Neural cell (in vitro differentiated cells): ENCODE results near the gene TMBIM6. TPM values are rescaled to one million over a fixed set of nuclear protein-coding genes. Genes with fewer than 3 reads are reported as not detected.

Experiments used
- H2AFZ ChIP-seq: fragments of 200-600, 300-800 bp; sonication (generic), shearing (Covaris generic); 2 replicates; pipeline ENCODE4 v1.6.0; 2014; ENCODE audit warnings: low read depth, mild to moderate bottlenecking, antibody characterized with exemption, low read length, moderate library complexity
- H3F3A ChIP-seq: fragments of 200-600 bp; shearing (Covaris generic); 2 replicates; pipeline ENCODE4 v1.6.1; 2016; ENCODE audit warnings: mild to moderate bottlenecking, moderate library complexity, mixed read lengths, antibody characterized with exemption, low read length; ENCODE audit not compliant: insufficient read depth, poor library complexity, severe bottlenecking
- H3K27ac ChIP-seq: fragments of 200-600, 300-800 bp; sonication (generic), shearing (Covaris generic); 2 replicates; pipeline ENCODE4 v1.5.1; 2014; ENCODE audit warnings: mild to moderate bottlenecking, low read length, moderate library complexity
- H3K27me3 ChIP-seq: fragments of 300-800, 200-600 bp; sonication (generic), shearing (Covaris generic); 2 replicates; pipeline ENCODE4 v1.6.0; 2014; ENCODE audit warnings: mild to moderate bottlenecking, low read depth, low read length, moderate library complexity; ENCODE audit not compliant: insufficient read depth
- H3K36me3 ChIP-seq: fragments of 300-800, 200-600 bp; sonication (generic), shearing (Covaris generic); 2 replicates; pipeline ENCODE4 v1.5.1; 2014; ENCODE audit warnings: mild to moderate bottlenecking, antibody characterized with exemption, low read length, moderate library complexity; ENCODE audit not compliant: insufficient read depth
- H3K4me2 ChIP-seq: fragments of 300-800, 200-600 bp; sonication (generic), shearing (Covaris generic); 2 replicates; pipeline ENCODE4 v1.6.0; 2014; ENCODE audit warnings: mild to moderate bottlenecking, low read length
- H3K4me3 ChIP-seq: fragments of 300-800, 200-600 bp; sonication (generic), shearing (Covaris generic); 2 replicates; pipeline ENCODE4 v1.5.1; 2014; ENCODE audit warnings: mild to moderate bottlenecking, low read length, moderate library complexity
- H3K79me2 ChIP-seq: fragments of 200-600 bp; shearing (Covaris generic); replicated peaks from 2 replicates; pipeline ENCODE4 v1.6.0; 2014; ENCODE audit warnings: mild to moderate bottlenecking, low read length, moderate library complexity; ENCODE audit not compliant: insufficient read depth
- H3K9ac ChIP-seq: fragments of 300-800, 200-600 bp; sonication (generic), shearing (Covaris generic); 2 replicates; pipeline ENCODE4 v1.6.1; 2016; ENCODE audit warnings: mild to moderate bottlenecking, low read length, mixed read lengths
- H3K9me2 ChIP-seq: fragments of 200-600 bp; shearing (Covaris generic); 2 replicates; pipeline ENCODE4 v1.6.1; 2016; ENCODE audit warnings: mild to moderate bottlenecking, low read length, mixed read lengths; ENCODE audit not compliant: insufficient read depth
- H3K9me3 ChIP-seq: fragments of 200-600, 300-800 bp; sonication (generic), shearing (Covaris generic); 2 replicates; pipeline ENCODE4 v1.6.1; 2016; ENCODE audit warnings: mild to moderate bottlenecking, mixed run types, low read length, moderate library complexity, mixed read lengths
- H4K20me1 ChIP-seq: fragments of 200-600 bp; shearing (Covaris generic); 2 replicates; pipeline ENCODE4 v1.6.1; 2016; ENCODE audit warnings: mild to moderate bottlenecking, mixed run types; ENCODE audit not compliant: insufficient read depth
- EP300 ChIP-seq: fragments of 450-650 bp; conservative IDR thresholded peaks from 2 replicates; pipeline ENCODE4 v1.6.1; 2014; ENCODE audit warnings: antibody characterized with exemption, mild to moderate bottlenecking, moderate library complexity; ENCODE audit not compliant: poor library complexity, severe bottlenecking
- EZH2 ChIP-seq: fragments of 200-600, 300-800 bp; shearing (Covaris generic), sonication (generic); IDR thresholded peaks from 2 replicates; pipeline ENCODE4 v1.6.1; 2014; ENCODE audit warnings: antibody characterized with exemption, low read length, borderline replicate concordance, mild to moderate bottlenecking; ENCODE audit not compliant: insufficient read depth, poor library complexity, severe bottlenecking
- MXI1 ChIP-seq: fragments of 450-650 bp; conservative IDR thresholded peaks from 2 replicates; pipeline ENCODE4 v1.6.1; 2014; ENCODE audit warnings: antibody characterized with exemption, mild to moderate bottlenecking; ENCODE audit not compliant: poor library complexity, severe bottlenecking
- POLR2AphosphoS5 ChIP-seq: IDR thresholded peaks from 2 replicates; pipeline ENCODE4 v1.6.1; 2012
- RAD21 ChIP-seq: fragments of 450-650 bp; conservative IDR thresholded peaks from 2 replicates; pipeline ENCODE4 v1.6.1; 2014; ENCODE audit warnings: antibody characterized with exemption, mild to moderate bottlenecking, moderate library complexity
- SMC3 ChIP-seq: fragments of 450-650 bp; conservative IDR thresholded peaks from 2 replicates; pipeline ENCODE4 v1.6.1; 2014; ENCODE audit warnings: antibody characterized with exemption, mild to moderate bottlenecking, moderate library complexity; ENCODE audit not compliant: poor library complexity
- TAF1 ChIP-seq: IDR thresholded peaks from 2 replicates; pipeline ENCODE4 v1.6.1; 2012; ENCODE audit warnings: low read depth
- polyA plus RNA-seq: library from polyadenylated mRNA; depleted of rRNA; stranded (reverse); fragments of >200 nt; gene quantifications from 2 replicates; pipeline ENCODE4 v1.2.3, GENCODE V29; 2014
- TF ChIP-seq, protein P1 (sequence below): IDR thresholded peaks from 2 replicates; pipeline ENCODE4 v1.6.1; 2012; ENCODE audit warnings: borderline replicate concordance
- TF ChIP-seq, protein P2 (sequence below): fragments of 450-650 bp; IDR thresholded peaks from 2 replicates; pipeline ENCODE4 v1.5.1; 2014; ENCODE audit warnings: antibody characterized with exemption, mild to moderate bottlenecking, moderate library complexity; ENCODE audit not compliant: poor library complexity, severe bottlenecking

TMBIM6 gene
- polyA plus RNA-seq, 1 donor from 2014 or later: 308 TPM

DNA sequence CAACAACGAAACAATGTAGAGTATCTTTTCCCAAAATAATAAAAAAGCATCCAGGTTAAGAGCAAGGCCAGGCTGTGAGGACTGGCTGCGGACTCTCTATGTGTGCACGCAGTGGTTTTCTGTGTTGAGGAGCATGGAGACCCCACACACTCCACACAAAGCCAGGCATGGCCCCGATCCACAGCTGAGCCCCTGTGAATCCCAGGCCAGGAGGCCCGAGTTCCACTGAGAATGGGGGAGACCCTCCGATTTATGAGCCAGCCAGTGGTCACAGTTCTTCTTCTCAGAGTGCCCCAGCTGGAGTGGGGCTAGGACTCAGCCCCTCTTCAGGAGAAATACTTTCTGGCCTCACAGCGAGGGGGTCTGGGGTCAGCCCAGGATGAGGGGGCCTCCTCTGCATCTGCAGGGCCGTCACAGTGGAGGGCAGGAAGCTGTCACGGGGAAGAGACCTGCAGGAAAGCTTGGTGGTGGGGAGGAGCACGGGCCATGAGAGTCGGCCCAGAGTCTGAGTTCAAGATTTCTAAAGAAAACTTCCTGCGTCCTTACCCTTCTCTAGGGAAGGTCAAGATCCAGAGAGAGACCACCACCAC lies 66.7 kb downstream of the TMBIM6 start:
- Histone ChIP-seq H3K4me2 (no peak overlapping the region), H3K36me3 (no peaks in the 10 kb centered on the region), H3K9me2 (no peaks in the 10 kb centered on the region), H2AFZ (no peak overlapping the region), H3K27me3 (no peaks in the 10 kb centered on the region), H3K4me3 (no peak overlapping the region), H3K9me3 (no peaks in the 10 kb centered on the region), H3F3A (no peaks in the 10 kb centered on the region), H3K27ac (no peak overlapping the region), H4K20me1 (no peaks in the 10 kb centered on the region), H3K79me2 (peaks cover 3% of the 10 kb centered on the region), H3K9ac (no peak overlapping the region)
- TF ChIP-seq POLR2AphosphoS5: no peak
- TF ChIP-seq, protein P1, sequence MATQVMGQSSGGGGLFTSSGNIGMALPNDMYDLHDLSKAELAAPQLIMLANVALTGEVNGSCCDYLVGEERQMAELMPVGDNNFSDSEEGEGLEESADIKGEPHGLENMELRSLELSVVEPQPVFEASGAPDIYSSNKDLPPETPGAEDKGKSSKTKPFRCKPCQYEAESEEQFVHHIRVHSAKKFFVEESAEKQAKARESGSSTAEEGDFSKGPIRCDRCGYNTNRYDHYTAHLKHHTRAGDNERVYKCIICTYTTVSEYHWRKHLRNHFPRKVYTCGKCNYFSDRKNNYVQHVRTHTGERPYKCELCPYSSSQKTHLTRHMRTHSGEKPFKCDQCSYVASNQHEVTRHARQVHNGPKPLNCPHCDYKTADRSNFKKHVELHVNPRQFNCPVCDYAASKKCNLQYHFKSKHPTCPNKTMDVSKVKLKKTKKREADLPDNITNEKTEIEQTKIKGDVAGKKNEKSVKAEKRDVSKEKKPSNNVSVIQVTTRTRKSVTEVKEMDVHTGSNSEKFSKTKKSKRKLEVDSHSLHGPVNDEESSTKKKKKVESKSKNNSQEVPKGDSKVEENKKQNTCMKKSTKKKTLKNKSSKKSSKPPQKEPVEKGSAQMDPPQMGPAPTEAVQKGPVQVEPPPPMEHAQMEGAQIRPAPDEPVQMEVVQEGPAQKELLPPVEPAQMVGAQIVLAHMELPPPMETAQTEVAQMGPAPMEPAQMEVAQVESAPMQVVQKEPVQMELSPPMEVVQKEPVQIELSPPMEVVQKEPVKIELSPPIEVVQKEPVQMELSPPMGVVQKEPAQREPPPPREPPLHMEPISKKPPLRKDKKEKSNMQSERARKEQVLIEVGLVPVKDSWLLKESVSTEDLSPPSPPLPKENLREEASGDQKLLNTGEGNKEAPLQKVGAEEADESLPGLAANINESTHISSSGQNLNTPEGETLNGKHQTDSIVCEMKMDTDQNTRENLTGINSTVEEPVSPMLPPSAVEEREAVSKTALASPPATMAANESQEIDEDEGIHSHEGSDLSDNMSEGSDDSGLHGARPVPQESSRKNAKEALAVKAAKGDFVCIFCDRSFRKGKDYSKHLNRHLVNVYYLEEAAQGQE: no peak
- no peak for TF ChIP-seq TAF1
- no peak for TF ChIP-seq MXI1
- no peak for TF ChIP-seq RAD21
- no peak for TF ChIP-seq EZH2
- no peak for TF ChIP-seq EP300
- TF ChIP-seq SMC3: no peak
- TF ChIP-seq, protein P2, sequence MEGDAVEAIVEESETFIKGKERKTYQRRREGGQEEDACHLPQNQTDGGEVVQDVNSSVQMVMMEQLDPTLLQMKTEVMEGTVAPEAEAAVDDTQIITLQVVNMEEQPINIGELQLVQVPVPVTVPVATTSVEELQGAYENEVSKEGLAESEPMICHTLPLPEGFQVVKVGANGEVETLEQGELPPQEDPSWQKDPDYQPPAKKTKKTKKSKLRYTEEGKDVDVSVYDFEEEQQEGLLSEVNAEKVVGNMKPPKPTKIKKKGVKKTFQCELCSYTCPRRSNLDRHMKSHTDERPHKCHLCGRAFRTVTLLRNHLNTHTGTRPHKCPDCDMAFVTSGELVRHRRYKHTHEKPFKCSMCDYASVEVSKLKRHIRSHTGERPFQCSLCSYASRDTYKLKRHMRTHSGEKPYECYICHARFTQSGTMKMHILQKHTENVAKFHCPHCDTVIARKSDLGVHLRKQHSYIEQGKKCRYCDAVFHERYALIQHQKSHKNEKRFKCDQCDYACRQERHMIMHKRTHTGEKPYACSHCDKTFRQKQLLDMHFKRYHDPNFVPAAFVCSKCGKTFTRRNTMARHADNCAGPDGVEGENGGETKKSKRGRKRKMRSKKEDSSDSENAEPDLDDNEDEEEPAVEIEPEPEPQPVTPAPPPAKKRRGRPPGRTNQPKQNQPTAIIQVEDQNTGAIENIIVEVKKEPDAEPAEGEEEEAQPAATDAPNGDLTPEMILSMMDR: no peak

DNA sequence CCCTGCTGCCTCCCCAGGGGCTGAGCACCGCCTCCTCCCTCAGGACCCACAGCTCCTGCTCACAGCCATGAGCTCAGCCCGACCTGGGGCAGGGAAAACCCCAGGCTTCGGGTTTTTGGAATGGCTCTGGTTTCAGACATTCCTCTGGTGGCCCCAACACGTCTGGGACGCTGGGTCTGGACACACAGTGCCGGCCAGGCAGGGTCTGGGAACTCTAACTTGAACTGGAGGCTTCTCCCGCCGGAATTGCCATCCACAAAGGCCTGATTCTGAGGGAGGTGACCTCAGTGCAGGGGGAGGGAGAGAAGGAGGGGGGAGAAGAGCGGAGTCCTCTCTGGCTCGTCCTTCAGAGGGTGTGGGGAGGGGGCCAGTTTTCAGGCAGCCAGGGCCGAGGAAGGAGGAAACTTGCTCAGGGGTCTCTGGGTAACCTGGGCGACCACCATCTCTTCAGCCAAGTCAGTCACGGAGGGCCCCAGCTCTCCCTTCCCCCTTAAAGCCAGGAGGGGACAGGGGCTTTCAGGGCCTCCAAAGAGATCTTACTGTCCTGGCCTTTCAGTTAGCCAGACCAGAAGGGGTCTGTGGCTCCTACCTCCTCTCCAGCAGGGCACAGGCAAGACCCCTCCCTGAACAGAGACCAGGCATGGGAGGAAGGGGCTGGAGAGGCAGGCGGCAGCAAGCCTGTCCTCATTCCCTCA lies 67.5 kb downstream of the TMBIM6 start:
- TF ChIP-seq, protein P2: no peak
- TF ChIP-seq, protein P1: no peak
- TF ChIP-seq EZH2 (no peak), POLR2AphosphoS5 (no peak), MXI1 (no peak), EP300 (no peak), SMC3 (no peak), RAD21 (no peak)
- no peak overlapping the region for H3K4me2 ChIP-seq
- H2AFZ ChIP-seq: no peak overlapping the region
- no peak overlapping the region for H3K4me3 ChIP-seq
- no peaks in the 10 kb centered on the region for H3F3A ChIP-seq
- H3K9ac ChIP-seq: no peak overlapping the region
- no peaks in the 10 kb centered on the region for H4K20me1 ChIP-seq
- H3K36me3 ChIP-seq: no peaks in the 10 kb centered on the region
- H3K9me3 ChIP-seq: no peaks in the 10 kb centered on the region
- no peaks in the 10 kb centered on the region for H3K27me3 ChIP-seq
- H3K27ac ChIP-seq: no peak overlapping the region
- no peaks in the 10 kb centered on the region for H3K9me2 ChIP-seq
- peaks cover 3% of the 10 kb centered on the region for H3K79me2 ChIP-seq
